ENCODE data around the gene NDUFS8.
A peak's percentile ranks its signal among the peaks of the same experiment; 100 is the strongest.

Gene NDUFS8

GRCh38 chr11:68066742-68067141, 36.3 kb downstream of the NDUFS8 start:
- no peak overlapping the region for H3K4me3 ChIP-seq (replicated peaks; ENCODE audit: low read depth, low read length)
- DNase-seq (ENCODE audit: low read depth): no peak
- no peak for TF ChIP-seq CTCF (IDR thresholded peaks at IDR 0.05; ENCODE audit: low read length, missing control alignments)

DNA sequence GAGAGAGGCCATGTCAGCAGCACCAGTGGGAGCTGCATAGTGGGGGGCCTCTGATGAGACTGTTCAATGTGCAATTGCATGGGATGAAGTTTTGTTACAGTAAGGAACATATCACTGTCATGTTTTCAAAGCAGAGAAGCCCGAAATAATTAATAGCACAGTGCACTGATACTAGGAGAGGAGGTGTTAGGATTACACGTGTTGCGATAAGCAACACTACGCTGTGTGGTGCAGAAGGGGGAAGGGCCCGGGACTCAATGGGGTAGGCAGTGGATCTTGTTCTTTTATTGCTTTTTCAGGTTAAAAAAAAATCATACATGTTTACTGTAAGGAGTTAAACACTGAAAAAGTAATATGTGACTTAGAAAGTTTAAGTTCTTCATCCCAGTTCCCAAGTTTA, 37.5 kb downstream of the NDUFS8 start:
- DNase-seq (ENCODE audit: low read depth): no peak
- TF ChIP-seq CTCF (IDR thresholded peaks at IDR 0.05; ENCODE audit: low read length, missing control alignments): no peak
- H3K4me3 ChIP-seq (replicated peaks; ENCODE audit: low read depth, low read length): no peak overlapping the region

DNA sequence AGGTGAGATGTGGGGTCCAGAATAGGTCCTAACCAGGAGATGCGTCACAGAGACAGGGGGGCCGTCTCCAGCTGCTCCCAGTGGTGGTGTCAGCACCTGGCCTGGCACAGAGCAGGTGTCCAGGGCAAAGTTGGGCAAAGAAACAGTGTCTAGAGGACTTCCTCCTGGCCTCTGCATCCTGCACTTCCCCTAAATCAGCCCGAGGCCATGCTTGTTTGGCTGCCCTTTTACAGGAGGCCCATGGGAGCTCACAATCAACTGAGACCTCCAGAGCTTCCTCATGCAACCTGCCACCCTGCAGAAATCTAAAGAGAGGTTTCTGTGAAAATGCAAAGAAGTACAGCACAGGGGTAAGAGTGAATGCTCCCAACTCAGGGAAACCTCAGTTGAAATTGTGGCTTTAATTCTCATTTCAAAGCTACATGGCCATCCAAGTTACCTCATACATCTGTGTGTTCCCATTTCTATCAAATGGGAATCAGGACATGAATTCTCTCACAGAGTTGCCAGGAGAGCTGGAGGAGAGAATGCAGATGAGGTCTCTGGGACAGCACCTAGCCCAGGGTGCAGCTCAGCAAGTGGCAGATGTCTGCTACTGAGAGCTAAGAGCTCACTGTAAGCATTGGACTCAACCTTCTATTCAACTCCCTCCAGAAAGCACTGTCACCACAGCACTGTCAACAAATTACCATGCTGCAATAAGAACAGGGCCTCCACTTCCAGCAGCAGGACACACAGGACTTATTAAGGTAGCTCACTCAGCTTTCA, 41.0 kb downstream of the NDUFS8 start:
- TF ChIP-seq CTCF (IDR thresholded peaks at IDR 0.05; ENCODE audit: low read length, missing control alignments): no peak
- no peak overlapping the region for H3K4me3 ChIP-seq (replicated peaks; ENCODE audit: low read depth, low read length)
- DNase-seq (ENCODE audit: low read depth): no peak

DNA sequence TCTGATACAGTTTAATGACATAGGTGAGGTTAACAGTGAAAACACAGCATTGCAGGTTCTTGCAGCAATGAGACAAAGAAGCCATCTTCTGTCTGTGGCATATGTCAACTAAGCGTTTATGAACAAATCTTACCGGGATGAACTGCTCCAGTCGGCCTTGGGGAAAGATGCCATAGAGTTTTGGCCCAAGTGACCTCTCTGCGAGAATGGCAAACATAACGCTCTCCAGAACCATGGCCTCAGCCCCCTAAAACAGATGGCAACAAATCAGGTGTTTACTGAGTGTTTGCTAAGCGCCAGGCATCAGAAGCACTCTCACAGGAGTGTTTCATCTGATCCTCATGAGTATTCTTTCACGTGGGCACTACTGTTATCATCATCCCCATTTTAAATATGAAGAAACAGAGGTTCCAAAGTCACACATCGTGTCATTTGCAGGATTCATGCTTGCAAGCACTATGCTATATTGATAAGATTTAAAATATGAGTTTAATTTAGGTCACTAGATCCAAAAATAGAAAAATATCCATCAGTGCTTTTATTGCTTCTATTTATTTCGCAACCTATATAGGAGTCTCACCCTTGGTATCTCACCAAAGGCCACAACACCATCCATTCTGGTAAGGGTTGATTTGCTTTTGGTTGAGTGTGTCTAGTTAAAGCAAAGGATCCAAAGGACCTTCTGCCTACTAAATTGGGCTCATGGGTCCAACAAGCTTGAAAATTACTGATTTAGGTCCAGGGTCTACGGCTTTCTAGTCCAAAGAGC, 44.3 kb downstream of the NDUFS8 start:
- DNase-seq (ENCODE audit: low read depth): no peak
- no peak for TF ChIP-seq CTCF (IDR thresholded peaks at IDR 0.05; ENCODE audit: low read length, missing control alignments)
- no peak overlapping the region for H3K4me3 ChIP-seq (replicated peaks; ENCODE audit: low read depth, low read length)

GRCh38 chr11:68076371-68077042, 46.0 kb downstream of the NDUFS8 start:
- H3K4me3 ChIP-seq (replicated peaks; ENCODE audit: low read depth, low read length): no peak overlapping the region
- peak; percentile 22 for TF ChIP-seq CTCF (IDR thresholded peaks at IDR 0.05; ENCODE audit: low read length, missing control alignments)
- no peak for DNase-seq (ENCODE audit: low read depth)

- no peak overlapping the region for H3K4me3 ChIP-seq (replicated peaks; ENCODE audit: low read depth, low read length)
- no peak for DNase-seq (ENCODE audit: low read depth)
- no peak for TF ChIP-seq CTCF (IDR thresholded peaks at IDR 0.05; ENCODE audit: low read length, missing control alignments)
Observed at GRCh38 chr11:68077617-68078582, 47.4 kb downstream of the NDUFS8 start.
